ENCODE measurements around the gene SAP30L.

- no peak for TF ChIP-seq POLR2A (IDR thresholded peaks at IDR 0.05; ENCODE audit: low read depth, low read length)
- no peak for TF ChIP-seq TAF1 (IDR thresholded peaks at IDR 0.05; ENCODE audit: low read depth, low read length)
- no peak for TF ChIP-seq PAX5 (IDR thresholded peaks at IDR 0.05; ENCODE audit: insufficient read depth, low read length, severe bottlenecking)
Observed at GRCh38 chr5:154480847-154481246, 35.0 kb downstream of the SAP30L start.

Measured in GM12891 (cell line).